Body of pancreas (tissue), 4 donors: ENCODE data around the gene PLXNB3.

ENCODE experiments used
- POLR2A ChIP-seq, 3 donors: fragments of 450-650 bp; IDR thresholded peaks; one replicate each; pipeline ENCODE4 v1.6.1; 2016; ENCODE audit warnings: antibody characterized with exemption in 3 of 3, mild to moderate bottlenecking in 2 of 3
- TF ChIP-seq, protein P1 (sequence below), 7 experiments: fragments of 450-650 bp in 4 of 7; fragments of 200-600 bp in 3 of 7; sonication (generic) in 3 of 7; IDR thresholded peaks; one replicate each; pipeline ENCODE4 v1.5.1; 2016 to 2019; ENCODE audit warnings: antibody characterized with exemption in 7 of 7

- TF ChIP-seq, protein P1, sequence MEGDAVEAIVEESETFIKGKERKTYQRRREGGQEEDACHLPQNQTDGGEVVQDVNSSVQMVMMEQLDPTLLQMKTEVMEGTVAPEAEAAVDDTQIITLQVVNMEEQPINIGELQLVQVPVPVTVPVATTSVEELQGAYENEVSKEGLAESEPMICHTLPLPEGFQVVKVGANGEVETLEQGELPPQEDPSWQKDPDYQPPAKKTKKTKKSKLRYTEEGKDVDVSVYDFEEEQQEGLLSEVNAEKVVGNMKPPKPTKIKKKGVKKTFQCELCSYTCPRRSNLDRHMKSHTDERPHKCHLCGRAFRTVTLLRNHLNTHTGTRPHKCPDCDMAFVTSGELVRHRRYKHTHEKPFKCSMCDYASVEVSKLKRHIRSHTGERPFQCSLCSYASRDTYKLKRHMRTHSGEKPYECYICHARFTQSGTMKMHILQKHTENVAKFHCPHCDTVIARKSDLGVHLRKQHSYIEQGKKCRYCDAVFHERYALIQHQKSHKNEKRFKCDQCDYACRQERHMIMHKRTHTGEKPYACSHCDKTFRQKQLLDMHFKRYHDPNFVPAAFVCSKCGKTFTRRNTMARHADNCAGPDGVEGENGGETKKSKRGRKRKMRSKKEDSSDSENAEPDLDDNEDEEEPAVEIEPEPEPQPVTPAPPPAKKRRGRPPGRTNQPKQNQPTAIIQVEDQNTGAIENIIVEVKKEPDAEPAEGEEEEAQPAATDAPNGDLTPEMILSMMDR (IDR thresholded peaks at IDR 0.05): no peak
- TF ChIP-seq POLR2A (IDR thresholded peaks at IDR 0.05): no peak
Observed at GRCh38 chrX:153765138-153766079, 1.4 kb downstream of the PLXNB3 start.
